Measurements from ENCODE around the gene TMEM178B.

DNA sequence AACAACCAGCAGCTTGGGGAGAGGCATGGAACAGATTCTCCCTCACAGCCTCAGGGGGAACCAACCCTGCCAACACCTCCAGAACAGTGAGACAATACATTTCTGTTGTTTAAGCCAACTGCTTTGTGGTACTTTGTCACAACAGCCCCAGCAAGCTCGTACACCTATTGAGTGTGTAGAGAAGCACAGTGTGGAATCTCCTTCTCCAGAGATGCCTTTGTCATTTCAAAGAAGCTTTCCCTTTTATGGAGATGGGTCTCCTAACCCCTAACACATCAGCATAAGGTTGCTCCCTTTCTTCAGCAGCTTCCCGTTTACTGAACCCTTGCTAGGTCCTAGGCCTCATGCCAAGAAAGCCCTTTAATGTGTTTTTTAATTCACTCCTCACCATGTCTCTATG is 416.6 kb downstream of the TMEM178B start:
- TF ChIP-seq, protein P1, sequence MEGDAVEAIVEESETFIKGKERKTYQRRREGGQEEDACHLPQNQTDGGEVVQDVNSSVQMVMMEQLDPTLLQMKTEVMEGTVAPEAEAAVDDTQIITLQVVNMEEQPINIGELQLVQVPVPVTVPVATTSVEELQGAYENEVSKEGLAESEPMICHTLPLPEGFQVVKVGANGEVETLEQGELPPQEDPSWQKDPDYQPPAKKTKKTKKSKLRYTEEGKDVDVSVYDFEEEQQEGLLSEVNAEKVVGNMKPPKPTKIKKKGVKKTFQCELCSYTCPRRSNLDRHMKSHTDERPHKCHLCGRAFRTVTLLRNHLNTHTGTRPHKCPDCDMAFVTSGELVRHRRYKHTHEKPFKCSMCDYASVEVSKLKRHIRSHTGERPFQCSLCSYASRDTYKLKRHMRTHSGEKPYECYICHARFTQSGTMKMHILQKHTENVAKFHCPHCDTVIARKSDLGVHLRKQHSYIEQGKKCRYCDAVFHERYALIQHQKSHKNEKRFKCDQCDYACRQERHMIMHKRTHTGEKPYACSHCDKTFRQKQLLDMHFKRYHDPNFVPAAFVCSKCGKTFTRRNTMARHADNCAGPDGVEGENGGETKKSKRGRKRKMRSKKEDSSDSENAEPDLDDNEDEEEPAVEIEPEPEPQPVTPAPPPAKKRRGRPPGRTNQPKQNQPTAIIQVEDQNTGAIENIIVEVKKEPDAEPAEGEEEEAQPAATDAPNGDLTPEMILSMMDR (IDR thresholded peaks at IDR 0.05), result no peak
- TF ChIP-seq POLR2A (IDR thresholded peaks at IDR 0.05), result no peak

Data from right lobe of liver (tissue), 4 donors.